GM12874 (cell line): ENCODE measurements around the gene COL6A1.

Source experiments
- TF ChIP-seq, protein P1 (sequence below): IDR thresholded peaks from 2 replicates; pipeline ENCODE4 v1.5.1; 2011; ENCODE audit warnings: low read depth, mild to moderate bottlenecking, control low read depth, low read length, moderate library complexity; ENCODE audit not compliant: insufficient read depth

The COL6A1 gene

DNA sequence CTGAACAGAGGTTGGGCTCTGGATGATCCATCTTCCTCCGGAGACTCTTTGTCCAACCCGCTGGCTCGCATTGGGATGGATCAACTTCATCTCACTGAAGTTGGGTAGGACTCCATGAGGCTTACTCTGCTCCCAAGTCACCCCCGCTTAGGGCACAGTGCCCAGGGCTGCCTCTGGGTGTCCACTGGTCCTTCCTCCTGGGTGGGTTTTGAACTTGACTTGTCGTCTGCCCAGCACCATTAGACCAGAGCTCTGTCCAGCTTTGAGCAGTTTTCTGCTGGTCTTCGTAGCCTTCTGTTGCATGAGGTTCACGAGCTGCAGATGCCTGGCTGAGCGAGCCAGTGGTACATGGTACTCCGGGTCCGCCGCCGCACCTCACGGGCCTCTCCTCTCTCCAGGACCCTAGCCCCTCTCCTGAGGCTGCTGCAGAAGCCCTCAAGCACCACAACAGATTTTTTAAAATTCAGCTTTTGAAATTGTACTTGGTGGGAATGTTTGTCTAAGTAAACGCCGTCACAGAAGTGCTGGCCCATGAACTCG is 33.8 kb upstream of the COL6A1 start:
- TF ChIP-seq, protein P1, sequence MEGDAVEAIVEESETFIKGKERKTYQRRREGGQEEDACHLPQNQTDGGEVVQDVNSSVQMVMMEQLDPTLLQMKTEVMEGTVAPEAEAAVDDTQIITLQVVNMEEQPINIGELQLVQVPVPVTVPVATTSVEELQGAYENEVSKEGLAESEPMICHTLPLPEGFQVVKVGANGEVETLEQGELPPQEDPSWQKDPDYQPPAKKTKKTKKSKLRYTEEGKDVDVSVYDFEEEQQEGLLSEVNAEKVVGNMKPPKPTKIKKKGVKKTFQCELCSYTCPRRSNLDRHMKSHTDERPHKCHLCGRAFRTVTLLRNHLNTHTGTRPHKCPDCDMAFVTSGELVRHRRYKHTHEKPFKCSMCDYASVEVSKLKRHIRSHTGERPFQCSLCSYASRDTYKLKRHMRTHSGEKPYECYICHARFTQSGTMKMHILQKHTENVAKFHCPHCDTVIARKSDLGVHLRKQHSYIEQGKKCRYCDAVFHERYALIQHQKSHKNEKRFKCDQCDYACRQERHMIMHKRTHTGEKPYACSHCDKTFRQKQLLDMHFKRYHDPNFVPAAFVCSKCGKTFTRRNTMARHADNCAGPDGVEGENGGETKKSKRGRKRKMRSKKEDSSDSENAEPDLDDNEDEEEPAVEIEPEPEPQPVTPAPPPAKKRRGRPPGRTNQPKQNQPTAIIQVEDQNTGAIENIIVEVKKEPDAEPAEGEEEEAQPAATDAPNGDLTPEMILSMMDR = no peak

DNA sequence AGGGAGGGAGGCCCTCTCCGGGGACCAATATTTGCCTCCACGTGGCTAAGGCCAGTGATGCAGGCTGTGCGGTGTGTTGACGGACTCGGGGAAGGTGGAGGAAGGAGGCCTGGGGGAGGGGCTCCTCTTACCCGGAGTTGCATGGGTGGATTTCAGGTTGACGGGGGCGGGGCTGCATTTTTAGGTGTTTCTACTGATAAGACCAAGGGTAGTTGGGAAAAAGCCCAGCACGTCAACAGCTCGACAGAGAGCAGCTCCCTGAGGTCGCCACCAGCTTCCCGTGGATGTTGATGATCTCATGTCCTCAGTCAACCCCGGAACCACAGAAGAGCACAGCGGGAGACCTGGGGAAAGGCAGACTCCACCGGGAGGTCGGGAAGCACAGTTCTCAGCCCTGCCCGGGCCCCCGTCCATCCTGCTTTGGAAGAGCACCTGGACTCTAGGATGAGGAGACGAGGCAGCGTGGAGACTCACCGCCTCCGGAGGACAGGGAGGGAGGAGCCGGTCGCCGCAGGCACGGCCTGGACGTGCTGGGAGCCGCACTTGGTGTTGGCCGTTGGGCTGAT is 32.9 kb upstream of the COL6A1 start:
- TF ChIP-seq, protein P1 = no peak

DNA sequence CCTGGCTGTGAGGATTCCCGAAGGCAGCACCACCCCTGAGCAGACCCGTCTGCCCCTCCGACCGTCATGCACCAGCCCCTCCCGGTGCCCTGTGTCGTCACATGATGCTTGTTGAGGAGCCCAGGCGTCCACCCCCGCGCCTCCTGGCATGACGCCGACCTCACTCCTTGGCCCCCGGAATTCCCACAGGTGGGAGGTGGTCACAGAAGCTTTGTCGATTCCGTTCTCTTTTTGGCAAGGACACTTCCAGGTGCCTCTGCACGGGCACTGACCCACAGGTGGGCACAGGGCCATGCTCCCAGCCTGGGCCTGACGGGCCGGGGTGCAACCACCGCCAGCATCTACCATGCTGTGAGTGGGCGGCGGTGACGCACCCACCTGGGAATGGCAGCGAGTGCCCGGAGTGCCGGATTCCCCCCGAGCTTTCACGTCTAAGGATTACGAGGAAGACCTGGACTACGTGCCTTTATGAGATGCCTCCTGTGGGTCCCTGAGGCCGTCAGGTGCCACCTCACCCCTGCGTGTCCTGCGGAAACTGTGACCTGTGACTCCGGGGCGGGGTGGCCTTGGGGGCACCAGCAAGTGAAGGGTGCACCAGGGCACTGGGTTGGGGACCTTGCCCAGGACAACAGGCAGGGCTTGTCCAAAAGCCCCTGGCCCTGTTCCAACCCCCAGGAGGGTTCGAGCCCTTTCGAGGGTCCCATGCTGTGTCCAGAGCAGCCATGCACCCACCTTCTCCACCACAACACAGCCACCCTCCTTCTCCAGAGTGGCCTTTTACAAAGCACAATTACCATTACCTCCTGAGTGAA is 31.4 kb upstream of the COL6A1 start:
- TF ChIP-seq, protein P1 = no peak

DNA sequence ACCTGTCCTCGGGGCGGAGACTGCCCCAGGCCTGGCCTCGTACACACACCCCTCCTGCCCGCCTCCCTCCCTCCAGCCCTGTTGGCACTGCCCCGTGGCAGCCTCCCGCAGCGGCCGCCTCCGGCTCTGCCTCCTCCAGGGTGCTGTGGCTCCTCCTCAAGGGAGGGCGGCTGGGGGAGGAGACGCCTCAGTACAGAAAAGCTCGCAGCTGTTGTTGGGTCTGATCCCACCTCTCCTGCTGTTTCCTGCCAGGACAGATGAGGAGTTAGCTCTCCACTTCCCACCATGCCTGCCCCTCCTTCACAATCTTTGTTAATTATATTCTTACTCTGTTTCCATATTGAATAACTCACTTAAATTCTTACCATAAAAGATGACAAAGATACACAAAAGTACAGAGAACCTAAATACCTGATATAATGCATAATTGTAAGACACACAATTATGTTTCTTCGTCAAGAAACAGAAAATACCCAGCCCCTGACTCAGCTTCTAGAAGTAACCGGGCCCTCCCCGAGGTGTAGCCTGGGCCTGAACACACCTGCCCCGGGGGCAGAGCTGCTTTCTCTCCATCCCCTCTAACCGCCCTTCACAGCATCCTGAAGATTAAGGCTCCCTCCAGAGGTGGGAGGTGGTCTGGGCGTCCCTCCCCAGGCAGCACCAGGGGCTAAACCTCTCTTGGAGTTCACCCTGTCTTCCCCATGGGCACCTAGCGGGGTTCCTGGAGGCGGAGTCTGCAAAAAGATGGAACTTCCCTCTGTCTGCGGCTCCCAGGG is 30.6 kb upstream of the COL6A1 start:
- TF ChIP-seq, protein P1 = no peak

DNA sequence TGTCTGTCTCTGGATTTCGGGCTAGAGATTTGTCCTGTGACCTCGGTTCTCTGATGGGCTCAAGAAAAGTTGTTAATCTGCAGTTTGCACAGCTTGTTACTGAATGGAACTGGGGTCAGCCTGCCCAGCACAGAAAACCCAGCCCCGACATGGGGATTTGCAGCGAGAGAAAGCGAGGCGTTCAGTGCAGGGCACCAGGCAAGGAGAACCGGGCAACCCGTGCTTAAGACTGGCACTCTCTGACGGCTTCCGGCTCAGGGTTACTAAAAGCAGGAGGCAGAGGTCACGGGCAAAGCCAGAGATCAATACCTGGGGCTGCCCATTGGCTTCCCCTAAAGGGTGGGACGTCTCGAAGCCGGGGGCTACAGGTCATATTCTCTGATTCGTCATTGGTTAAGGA is 29.9 kb upstream of the COL6A1 start:
- TF ChIP-seq, protein P1 = no peak

DNA sequence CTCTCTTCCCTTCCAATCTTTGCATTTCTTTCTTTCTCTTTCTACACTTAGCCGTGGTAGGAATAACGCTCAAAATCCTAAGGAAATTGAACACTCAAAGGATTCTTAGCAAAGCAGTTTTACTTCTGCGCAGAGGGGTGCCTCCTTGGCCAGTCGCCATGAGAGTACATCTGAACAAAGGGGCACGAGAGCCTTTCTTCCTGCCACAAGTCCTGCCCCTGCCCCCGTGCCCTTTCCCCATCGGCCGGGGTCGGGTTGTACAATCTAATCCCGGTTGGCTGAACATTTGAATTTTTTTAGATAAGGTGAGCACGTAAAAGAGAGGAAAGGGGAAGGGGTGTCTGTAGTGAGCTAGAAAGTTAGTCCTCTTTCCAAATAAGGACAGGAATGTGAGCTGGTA is 28.6 kb upstream of the COL6A1 start:
- TF ChIP-seq, protein P1 = no peak

DNA sequence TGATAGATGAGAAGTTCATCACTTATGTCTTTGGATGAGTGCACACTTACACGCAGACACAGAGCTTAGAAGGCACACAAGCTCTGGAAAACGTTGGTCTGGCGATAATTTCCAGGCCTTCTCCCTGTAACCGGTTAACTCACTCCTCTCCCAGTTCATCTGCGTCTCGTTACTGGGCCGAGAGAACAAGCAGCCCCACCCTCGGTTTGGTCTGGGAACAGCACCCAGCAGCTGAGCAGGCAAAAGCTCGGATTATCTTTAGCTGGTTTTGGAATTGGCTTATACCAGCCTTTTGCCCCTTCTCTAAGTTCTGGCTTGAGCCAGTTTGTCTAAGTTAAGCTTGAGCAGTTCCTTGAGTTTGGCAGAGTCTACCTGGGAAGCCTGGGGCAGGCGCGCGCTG is 27.3 kb upstream of the COL6A1 start:
- TF ChIP-seq, protein P1 = no peak
